BJ (cell line): ENCODE data around the gene SBF2. TPM values are rescaled to one million over a fixed set of nuclear protein-coding genes. Genes with fewer than 3 reads are reported as not detected.

Experiments
- CTCF ChIA-PET: fragments of 350-600 bp; formaldehyde crosslinking; extraction: SDS; loops from one replicate; lab custom pipeline; 2021; ENCODE audit warnings: antibody characterized with exemption, inconsistent platforms; lab: Yijun Ruan, JAX
- POLR2A ChIA-PET: fragments of 300-600 bp; sonication (Branson Sonifier 250); formaldehyde crosslinking; extraction: SDS; loops from one replicate; lab custom pipeline; 2021; ENCODE audit warnings: antibody characterized with exemption; lab: Charles Lee
- DNase-seq: peaks from one replicate; pipeline ENCODE4 v3.0.0-alpha.2; 2011; ENCODE audit warnings: low read depth
- H3K27me3 ChIP-seq: 2 replicates; pipeline ENCODE4 v1.6.0; 2011; ENCODE audit warnings: low read length; ENCODE audit not compliant: control insufficient read depth, insufficient read depth
- H3K36me3 ChIP-seq: 2 replicates; pipeline ENCODE4 v1.5.1; 2011; ENCODE audit warnings: low read length; ENCODE audit not compliant: control insufficient read depth, insufficient read depth
- H3K4me3 ChIP-seq: 2 replicates; pipeline ENCODE4 v1.5.1; 2011; ENCODE audit warnings: low read depth, mild to moderate bottlenecking, control low read depth, low read length
- polyA plus RNA-seq: library from polyadenylated mRNA; depleted of rRNA; stranded (reverse); fragments of >200 nt; gene quantifications from 2 replicates; pipeline ENCODE4 v1.2.3, GENCODE V29; 2011
- TF ChIP-seq, protein P1 (sequence below): IDR thresholded peaks from 2 replicates; pipeline ENCODE4 v1.5.1; 2011; ENCODE audit warnings: low read depth, mild to moderate bottlenecking, control low read depth, inconsistent platforms, low read length, moderate library complexity; ENCODE audit not compliant: insufficient read depth

The SBF2 gene
- polyA plus RNA-seq, 1 experiment: 33.8 TPM

- Histone ChIP-seq H3K36me3 (no peaks in the 10 kb centered on the region), H3K4me3 (no peak overlapping the region), H3K27me3 (no peaks in the 10 kb centered on the region)
- no peak for DNase-seq
- POLR2A ChIA-PET: no interaction called here
- TF ChIP-seq, protein P1, sequence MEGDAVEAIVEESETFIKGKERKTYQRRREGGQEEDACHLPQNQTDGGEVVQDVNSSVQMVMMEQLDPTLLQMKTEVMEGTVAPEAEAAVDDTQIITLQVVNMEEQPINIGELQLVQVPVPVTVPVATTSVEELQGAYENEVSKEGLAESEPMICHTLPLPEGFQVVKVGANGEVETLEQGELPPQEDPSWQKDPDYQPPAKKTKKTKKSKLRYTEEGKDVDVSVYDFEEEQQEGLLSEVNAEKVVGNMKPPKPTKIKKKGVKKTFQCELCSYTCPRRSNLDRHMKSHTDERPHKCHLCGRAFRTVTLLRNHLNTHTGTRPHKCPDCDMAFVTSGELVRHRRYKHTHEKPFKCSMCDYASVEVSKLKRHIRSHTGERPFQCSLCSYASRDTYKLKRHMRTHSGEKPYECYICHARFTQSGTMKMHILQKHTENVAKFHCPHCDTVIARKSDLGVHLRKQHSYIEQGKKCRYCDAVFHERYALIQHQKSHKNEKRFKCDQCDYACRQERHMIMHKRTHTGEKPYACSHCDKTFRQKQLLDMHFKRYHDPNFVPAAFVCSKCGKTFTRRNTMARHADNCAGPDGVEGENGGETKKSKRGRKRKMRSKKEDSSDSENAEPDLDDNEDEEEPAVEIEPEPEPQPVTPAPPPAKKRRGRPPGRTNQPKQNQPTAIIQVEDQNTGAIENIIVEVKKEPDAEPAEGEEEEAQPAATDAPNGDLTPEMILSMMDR: no peak
- CTCF ChIA-PET: no interaction called here
Observed at GRCh38 chr11:10087186-10087922, 206.7 kb downstream of the SBF2 start.

- no peak for DNase-seq
- Histone ChIP-seq H3K36me3 (no peaks in the 10 kb centered on the region), H3K4me3 (no peak overlapping the region), H3K27me3 (no peaks in the 10 kb centered on the region)
- ChIA-PET CTCF (no interaction called here), POLR2A (no interaction called here)
- TF ChIP-seq, protein P1: no peak
Observed at GRCh38 chr11:10080138-10080537, 213.9 kb downstream of the SBF2 start.

GRCh38 chr11:10076458-10077141 lies 217.4 kb downstream of the SBF2 start:
- Histone ChIP-seq H3K36me3 (no peaks in the 10 kb centered on the region), H3K4me3 (no peak overlapping the region), H3K27me3 (no peaks in the 10 kb centered on the region)
- ChIA-PET CTCF (interaction anchor here (0.7 to 1.1 kb wide), 5 partner anchors 8 to 147 kb away, joined by 3 to 4 read pairs (median 3); no protein-coding TSS in a partner anchor), POLR2A (no interaction called here)
- TF ChIP-seq, protein P1: peak; percentile 48
- no peak for DNase-seq

DNA sequence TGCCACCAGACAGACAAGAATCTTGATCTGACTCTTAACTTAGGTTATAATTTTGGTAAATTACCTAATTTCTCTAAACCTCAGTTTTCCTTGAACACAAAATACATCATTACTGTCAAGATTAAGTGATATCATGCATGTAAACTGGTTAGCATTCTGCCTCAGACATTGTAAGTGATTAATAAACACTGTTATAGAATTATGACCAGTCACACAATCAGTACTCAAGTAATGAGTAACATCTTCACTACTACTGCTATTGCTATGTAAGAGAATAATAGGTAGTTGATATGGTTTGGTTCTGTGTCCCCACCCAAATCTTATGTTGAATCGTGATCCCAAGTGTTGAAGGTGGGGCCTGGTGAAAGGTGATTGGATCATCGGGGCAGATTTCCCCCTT lies 218.9 kb downstream of the SBF2 start:
- TF ChIP-seq, protein P1: no peak
- POLR2A ChIA-PET: no interaction called here
- Histone ChIP-seq H3K27me3 (no peaks in the 10 kb centered on the region), H3K36me3 (no peaks in the 10 kb centered on the region), H3K4me3 (no peak overlapping the region)
- no peak for DNase-seq
- CTCF ChIA-PET: no interaction called here

DNA sequence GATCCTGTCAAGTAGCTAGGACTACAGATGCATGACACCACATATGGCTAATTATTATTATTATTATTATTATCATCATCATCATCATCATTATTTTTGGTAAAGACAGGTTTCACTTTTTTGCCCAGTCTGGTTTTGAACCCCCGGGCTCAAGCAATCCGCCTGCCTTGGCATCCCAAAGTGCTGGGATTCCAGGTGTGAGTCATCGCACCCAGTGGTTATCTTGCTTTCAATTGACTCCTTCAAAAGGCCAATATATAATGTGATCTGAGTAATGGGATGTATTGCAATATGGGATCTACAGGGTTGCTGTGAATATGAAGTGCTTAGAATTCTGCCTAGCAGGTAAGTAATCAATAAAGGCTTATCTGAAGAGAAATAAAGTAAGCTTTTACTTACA lies 221.2 kb downstream of the SBF2 start:
- TF ChIP-seq, protein P1: no peak
- CTCF ChIA-PET: no interaction called here
- no peaks in the 10 kb centered on the region for H3K27me3 ChIP-seq
- POLR2A ChIA-PET: interaction anchor here (0.6 kb wide), 1 partner anchor 1788 kb away, joined by 4 read pairs; no protein-coding TSS in a partner anchor
- no peak for DNase-seq
- H3K4me3 ChIP-seq: no peak overlapping the region
- no peaks in the 10 kb centered on the region for H3K36me3 ChIP-seq
